ENCODE data around the gene GLI2. TPM values are rescaled to one million over a fixed set of nuclear protein-coding genes. Genes with fewer than 3 reads are reported as not detected.

Gene GLI2
- total RNA-seq, 1 donor from 2014 or later = 33.2 TPM

- DNase-seq (ENCODE audit: extremely low spot score, unreplicated experiment) = no peak
- no peaks in the 10 kb centered on the region for H3K36me3 Mint-ChIP-seq (ENCODE audit: unreplicated experiment)
- peaks cover 9% of the 10 kb centered on the region for H3K9me3 Mint-ChIP-seq (ENCODE audit: unreplicated experiment)
- no peak overlapping the region for H3K4me3 Mint-ChIP-seq (ENCODE audit: unreplicated experiment)
- TF ChIP-seq CTCF (IDR thresholded peaks at IDR 0.05) = no peak
- peak overlapping the region; percentile 91 for H3K27ac Mint-ChIP-seq (ENCODE audit: unreplicated experiment)
- H3K4me1 Mint-ChIP-seq (ENCODE audit: unreplicated experiment) = peaks cover 79% of the 10 kb centered on the region
- no peaks in the 10 kb centered on the region for H3K27me3 Mint-ChIP-seq (ENCODE audit: unreplicated experiment)
Measured at GRCh38 chr2:120759543-120760331, 24.1 kb downstream of the GLI2 start.

- no peak for DNase-seq (ENCODE audit: extremely low spot score, unreplicated experiment)
- Mint-ChIP-seq H3K36me3 (ENCODE audit: unreplicated experiment) (no peaks in the 10 kb centered on the region), H3K4me3 (ENCODE audit: unreplicated experiment) (no peak overlapping the region), H3K27me3 (ENCODE audit: unreplicated experiment) (no peaks in the 10 kb centered on the region), H3K9me3 (ENCODE audit: unreplicated experiment) (peaks cover 9% of the 10 kb centered on the region), H3K27ac (ENCODE audit: unreplicated experiment) (peak overlapping the region; percentile 48), H3K4me1 (ENCODE audit: unreplicated experiment) (peaks cover 85% of the 10 kb centered on the region)
- TF ChIP-seq CTCF (IDR thresholded peaks at IDR 0.05) = no peak
Measured at GRCh38 chr2:120760446-120761135, 24.9 kb downstream of the GLI2 start.

- TF ChIP-seq CTCF (IDR thresholded peaks at IDR 0.05) = no peak
- peak overlapping the region; percentile 48 for H3K27ac Mint-ChIP-seq (ENCODE audit: unreplicated experiment)
- no peak for DNase-seq (ENCODE audit: extremely low spot score, unreplicated experiment)
- H3K9me3 Mint-ChIP-seq (ENCODE audit: unreplicated experiment) = peaks cover 8% of the 10 kb centered on the region
- H3K27me3 Mint-ChIP-seq (ENCODE audit: unreplicated experiment) = no peaks in the 10 kb centered on the region
- no peak overlapping the region for H3K4me3 Mint-ChIP-seq (ENCODE audit: unreplicated experiment)
- peaks cover 88% of the 10 kb centered on the region for H3K4me1 Mint-ChIP-seq (ENCODE audit: unreplicated experiment)
- no peaks in the 10 kb centered on the region for H3K36me3 Mint-ChIP-seq (ENCODE audit: unreplicated experiment)
Measured at GRCh38 chr2:120761164-120761861, 25.6 kb downstream of the GLI2 start.

GRCh38 chr2:120761911-120762310 lies 26.2 kb downstream of the GLI2 start:
- TF ChIP-seq CTCF (IDR thresholded peaks at IDR 0.05) = no peak
- Mint-ChIP-seq H3K27me3 (ENCODE audit: unreplicated experiment) (no peaks in the 10 kb centered on the region), H3K27ac (ENCODE audit: unreplicated experiment) (no peak overlapping the region), H3K4me1 (ENCODE audit: unreplicated experiment) (peaks cover 88% of the 10 kb centered on the region), H3K36me3 (ENCODE audit: unreplicated experiment) (no peaks in the 10 kb centered on the region), H3K4me3 (ENCODE audit: unreplicated experiment) (no peak overlapping the region), H3K9me3 (ENCODE audit: unreplicated experiment) (peaks cover 2% of the 10 kb centered on the region)
- DNase-seq (ENCODE audit: extremely low spot score, unreplicated experiment) = no peak

Data from osteocyte (in vitro differentiated cells).